H1 (cell line): ENCODE results near the gene DUSP3. TPM values are rescaled to one million over a fixed set of nuclear protein-coding genes. Genes with fewer than 3 reads are reported as not detected.

Experiments
- CTCF ChIA-PET: fragments of 300-600 bp; sonication (Branson Sonifier 250); formaldehyde crosslinking; loops from one replicate; lab custom pipeline; 2021; ENCODE audit not compliant: partially characterized antibody; lab: Charles Lee
- POLR2A ChIA-PET: fragments of 300-600 bp; sonication (Branson Sonifier 250); formaldehyde crosslinking; loops from one replicate; lab custom pipeline; 2021; ENCODE audit warnings: inconsistent platforms; ENCODE audit not compliant: partially characterized antibody; lab: Charles Lee
- DNase-seq, 2 experiments: peaks; one replicate each; pipeline versions ENCODE4 v3.0.0 to v3.0.0-alpha.2; 2010 to 2022; ENCODE audit warnings: low spot score in 2 of 2, low read depth in 1 of 2, mixed read lengths in 1 of 2
- FAIRE-seq: peaks from 2 replicates; lab custom pipeline; 2011; peaks lifted over from hg19 to GRCh38; lab: Jason Lieb, UNC
- H2AFZ ChIP-seq: 2 replicates; pipeline ENCODE4 v1.8.1; 2012; ENCODE audit warnings: low read length, inconsistent platforms
- H2AK5ac ChIP-seq: 2 replicates; pipeline ENCODE4 v1.6.1; 2013; ENCODE audit warnings: low read depth, low read length
- H2BK120ac ChIP-seq: replicated peaks from 2 replicates; pipeline ENCODE3; 2013; ENCODE audit warnings: low read depth, low read length, inconsistent platforms
- H2BK12ac ChIP-seq: 2 replicates; pipeline ENCODE4 v1.6.1; 2013; ENCODE audit warnings: low read depth, low read length
- H2BK15ac ChIP-seq: 2 replicates; pipeline ENCODE4 v1.6.1; 2013; ENCODE audit warnings: low read length
- H2BK20ac ChIP-seq: 2 replicates; pipeline ENCODE4 v1.6.1; 2013; ENCODE audit warnings: low read length
- H2BK5ac ChIP-seq: 2 replicates; pipeline ENCODE4 v1.6.1; 2013; ENCODE audit warnings: low read depth, low read length
- H3K14ac ChIP-seq: 2 replicates; pipeline ENCODE4 v1.6.1; 2013; ENCODE audit warnings: inconsistent platforms; ENCODE audit not compliant: insufficient read length
- H3K18ac ChIP-seq: 2 replicates; pipeline ENCODE4 v1.6.1; 2013; ENCODE audit warnings: low read length; ENCODE audit errors: extremely low read depth
- H3K23ac ChIP-seq: 2 replicates; pipeline ENCODE4 v1.6.1; 2013; ENCODE audit warnings: inconsistent platforms; ENCODE audit not compliant: insufficient read length
- H3K23me2 ChIP-seq: 2 replicates; pipeline ENCODE4 v1.6.1; 2013; ENCODE audit warnings: low read depth, low read length
- H3K27ac ChIP-seq: 2 replicates; pipeline ENCODE4 v1.6.1; 2011; ENCODE audit warnings: low read depth, low read length, inconsistent platforms
- H3K27me3 ChIP-seq, 4 experiments: replicated peaks in 1 of 4; 1 replicate in 1 of 4; 2 replicates in 3 of 4; pipeline versions ENCODE4 v1.6.1 to v1.8.1; 2011 to 2013; ENCODE audit warnings: low read length in 3 of 4, mild to moderate bottlenecking in 3 of 4, inconsistent platforms in 2 of 4, mixed read lengths in 2 of 4, moderate library complexity in 1 of 4; ENCODE audit not compliant: control insufficient read depth in 3 of 4, insufficient read depth in 3 of 4; ENCODE audit errors: extremely low read depth in 1 of 4
- H3K36me3 ChIP-seq, 4 experiments: 2 replicates each; pipeline versions ENCODE4 v1.6.1 to v1.8.1; 2011 to 2013; ENCODE audit warnings: mild to moderate bottlenecking in 4 of 4, low read length in 3 of 4, moderate library complexity in 2 of 4, control low read depth in 1 of 4, inconsistent platforms in 1 of 4; ENCODE audit not compliant: insufficient read depth in 4 of 4, control insufficient read depth in 2 of 4
- H3K4ac ChIP-seq: replicated peaks from 2 replicates; pipeline ENCODE3; 2013; ENCODE audit warnings: low read length, low read depth, mixed read lengths, inconsistent platforms; ENCODE audit not compliant: insufficient read length
- H3K4me1 ChIP-seq, 4 experiments: replicated peaks in 1 of 4; 1 replicate in 1 of 4; 2 replicates in 3 of 4; pipeline versions ENCODE4 v1.6.1 to v1.8.1; 2011 to 2013; ENCODE audit warnings: low read length in 3 of 4, inconsistent platforms in 2 of 4, mixed read lengths in 1 of 4; ENCODE audit not compliant: insufficient read depth in 4 of 4, control insufficient read depth in 3 of 4
- H3K4me2 ChIP-seq, 2 experiments: 2 replicates each; pipeline versions ENCODE4 v1.6.1 to v1.8.1; 2011 to 2013; ENCODE audit warnings: low read depth in 2 of 2, low read length in 2 of 2, control low read depth in 1 of 2, inconsistent platforms in 1 of 2, mild to moderate bottlenecking in 1 of 2; ENCODE audit not compliant: insufficient read depth in 1 of 2
- H3K4me3 ChIP-seq, 4 experiments: fragments of 200-600, 300-600 bp in 1 of 4; sonication (generic), shearing (Covaris generic), sonication (Bioruptor Twin) in 1 of 4; 2 replicates each; pipeline versions ENCODE4 v1.5.1 to v1.8.1; 2011 to 2016; ENCODE audit warnings: low read length in 4 of 4, low read depth in 3 of 4, control low read depth in 2 of 4, inconsistent platforms in 2 of 4, mild to moderate bottlenecking in 2 of 4, mixed read lengths in 1 of 4, moderate library complexity in 1 of 4; ENCODE audit not compliant: insufficient read depth in 2 of 4; ENCODE audit errors: extremely low read depth in 1 of 4
- H3K56ac ChIP-seq: replicated peaks from 2 replicates; pipeline ENCODE3; 2013; ENCODE audit warnings: low read depth, mild to moderate bottlenecking, mixed read lengths, low read length, inconsistent platforms; ENCODE audit not compliant: insufficient read length
- H3K79me1 ChIP-seq: 2 replicates; pipeline ENCODE4 v1.6.1; 2013; ENCODE audit warnings: low read depth, low read length, control low read depth
- H3K79me2 ChIP-seq, 2 experiments: 2 replicates each; pipeline versions ENCODE4 v1.6.1 to v1.8.1; 2012 to 2013; ENCODE audit warnings: low read length in 2 of 2, mild to moderate bottlenecking in 2 of 2, inconsistent platforms in 1 of 2; ENCODE audit not compliant: insufficient read depth in 2 of 2, control insufficient read depth in 1 of 2
- H3K9ac ChIP-seq, 4 experiments: replicated peaks in 1 of 4; 1 replicate in 1 of 4; 2 replicates in 3 of 4; pipeline versions ENCODE4 v1.6.1 to v1.8.1; 2011 to 2013; ENCODE audit warnings: low read depth in 3 of 4, low read length in 3 of 4, control low read depth in 2 of 4, mild to moderate bottlenecking in 2 of 4, moderate library complexity in 2 of 4, inconsistent platforms in 1 of 4; ENCODE audit errors: extremely low read depth in 1 of 4
- H3K9me3 ChIP-seq, 2 experiments: 2 replicates each; pipeline versions ENCODE4 v1.6.1 to v1.8.1; 2012 to 2013; ENCODE audit warnings: mild to moderate bottlenecking in 2 of 2, moderate library complexity in 2 of 2, control low read depth in 1 of 2, inconsistent platforms in 1 of 2, low read depth in 1 of 2, low read length in 1 of 2, mixed read lengths in 1 of 2; ENCODE audit not compliant: insufficient read depth in 2 of 2
- H4K20me1 ChIP-seq, 2 experiments: replicated peaks in 1 of 2; 2 replicates each; pipeline versions ENCODE3 to v1.8.1; 2011 to 2013; ENCODE audit warnings: inconsistent platforms in 2 of 2, low read length in 2 of 2, mild to moderate bottlenecking in 1 of 2; ENCODE audit not compliant: insufficient read depth in 2 of 2, control insufficient read depth in 1 of 2
- H4K5ac ChIP-seq: 2 replicates; pipeline ENCODE4 v1.6.1; 2013; ENCODE audit warnings: low read length, low read depth, mixed read lengths, inconsistent platforms; ENCODE audit not compliant: insufficient read length
- H4K8ac ChIP-seq: 2 replicates; pipeline ENCODE4 v1.8.0; 2013; ENCODE audit warnings: mild to moderate bottlenecking, moderate library complexity, low read length, inconsistent platforms; ENCODE audit not compliant: insufficient read depth; ENCODE audit errors: extremely low read depth
- H4K91ac ChIP-seq: replicated peaks from 2 replicates; pipeline ENCODE3; 2013; ENCODE audit warnings: low read length, mixed read lengths, inconsistent platforms; ENCODE audit not compliant: insufficient read length
- WGBS, 2 experiments: shearing (Covaris generic) in 1 of 2; methylation state at CpG; one replicate each; pipeline versions ENCODE4 v1.1.6 to v1.1.7; 2013 to 2015; ENCODE audit warnings: low lambda C conversion rate in 2 of 2, mixed read lengths in 2 of 2, inconsistent platforms in 1 of 2, low coverage in 1 of 2, missing lambda C conversion rate in 1 of 2; ENCODE audit not compliant: insufficient replicate concordance in 2 of 2, insufficient coverage in 1 of 2, insufficient read length in 1 of 2; ENCODE audit errors: extremely low coverage in 1 of 2, missing lambda C conversion rate in 1 of 2; 5-methylcytosine and 5-hydroxymethylcytosine counted together
- polyA plus RNA-seq, 7 experiments: library from polyadenylated mRNA; depleted of rRNA in 3 of 7; stranded (reverse) in 5 of 7; unstranded in 2 of 7; fragments of >200 nt in 5 of 7; fragments of 200-250 nt in 2 of 7; gene quantifications; 1 replicate in 5 of 7; 2 replicates in 1 of 7; 4 replicates in 1 of 7; pipeline versions ENCODE4 v1.2.1 to v1.2.3, GENCODE V29; 2011 to 2013; ENCODE audit warnings: missing spikeins in 2 of 7, mixed read lengths in 2 of 7
- total RNA-seq: library from RNA; stranded (reverse); fragmentation: NEBNext Ultra II Directional; extraction: Animal tissue kit (Norgen Biotek cat#: 25700); gene quantifications from 2 replicates; pipeline ENCODE4 v1.2.1, GENCODE V29; 2021

The DUSP3 gene
- total and polyA plus RNA-seq, 2 of the 8 experiments (the other 6 are each of a cell fraction or from before 2014, with no cell fraction given) = 15.1 to 21.2 TPM

GRCh38 chr17:43741636-43742035 lies 37.1 kb downstream of the DUSP3 start:
- Histone ChIP-seq H3K9ac (no peak overlapping the region), H3K4me3 (no peak overlapping the region), H3K18ac (no peak overlapping the region), H2BK15ac (no peak overlapping the region), H3K14ac (no peak overlapping the region), H2AFZ (no peak overlapping the region), H3K9me3 (no peaks in the 10 kb centered on the region), H4K91ac (no peak overlapping the region), H3K27me3 (no peaks in the 10 kb centered on the region), H2BK20ac (no peak overlapping the region), H3K23me2 (no peaks in the 10 kb centered on the region), H2AK5ac (no peak overlapping the region), H3K4me2 (no peak overlapping the region), H2BK120ac (no peak overlapping the region), H4K5ac (no peak overlapping the region), H2BK5ac (no peak overlapping the region), H3K23ac (no peak overlapping the region), H3K27ac (no peak overlapping the region), H3K79me2 (no peaks in the 10 kb centered on the region), H3K4ac (no peak overlapping the region), H4K20me1 (no peaks in the 10 kb centered on the region), H4K8ac (no peak overlapping the region), H3K56ac (no peak overlapping the region), H3K36me3 (no peaks in the 10 kb centered on the region), H2BK12ac (no peak overlapping the region), H3K4me1 (peaks cover 6 to 16% (median 12%) of the 10 kb centered on the region in 4 experiments), H3K79me1 (no peaks in the 10 kb centered on the region)
- 83% methylated on average over 5 of the region's 5 CpGs; no CpG with 5 or more reads in 1 of the 2 experiments for WGBS, 2 experiments
- FAIRE-seq (no peak), DNase-seq (no peak)
- CTCF ChIA-PET = interaction anchor here (0.7 to 2.3 kb wide), 4 partner anchors 19 to 48 kb away, joined by 3 to 16 read pairs (median 8); no protein-coding TSS in a partner anchor
- POLR2A ChIA-PET = interaction anchor here (1.7 kb wide), 1 partner anchor 12 kb away, joined by 7 read pairs; no protein-coding TSS in a partner anchor
